OCI-LY3 (cell line): ENCODE measurements around the gene PLTP.

Source experiments
- EZH2phosphoT487 ChIP-seq: fragments of 200-600 bp; shearing (Covaris generic); IDR thresholded peaks from 2 replicates; pipeline ENCODE4 v1.6.1; 2018; ENCODE audit warnings: antibody characterized with exemption, mixed run types, low read depth
- TF ChIP-seq, protein P1 (sequence below): fragments of 200-600, 300-600 bp; sonication (generic); IDR thresholded peaks from 2 replicates; pipeline ENCODE4 v1.5.1; 2014; ENCODE audit warnings: antibody characterized with exemption, low read length, low read depth

DNA sequence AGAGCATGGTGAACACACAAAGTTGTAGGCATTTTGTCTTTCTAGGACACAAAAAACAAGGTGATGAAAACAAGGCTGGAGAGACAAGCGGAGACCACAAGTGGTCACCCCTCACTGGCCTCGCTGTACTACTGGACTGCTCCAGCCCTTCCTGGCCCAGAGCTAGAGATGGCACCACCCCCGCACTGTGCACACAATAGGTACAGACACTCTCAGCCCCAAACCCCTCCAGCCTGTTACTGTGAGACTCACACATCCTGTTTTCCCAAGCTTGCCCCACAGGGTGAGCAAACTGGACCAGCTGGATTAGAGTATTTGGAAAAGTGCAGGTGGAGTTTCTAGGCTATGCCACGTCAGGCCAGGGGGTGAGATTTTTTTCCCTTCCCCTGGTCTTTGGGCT lies 39.3 kb downstream of the PLTP start:
- TF ChIP-seq, protein P1, sequence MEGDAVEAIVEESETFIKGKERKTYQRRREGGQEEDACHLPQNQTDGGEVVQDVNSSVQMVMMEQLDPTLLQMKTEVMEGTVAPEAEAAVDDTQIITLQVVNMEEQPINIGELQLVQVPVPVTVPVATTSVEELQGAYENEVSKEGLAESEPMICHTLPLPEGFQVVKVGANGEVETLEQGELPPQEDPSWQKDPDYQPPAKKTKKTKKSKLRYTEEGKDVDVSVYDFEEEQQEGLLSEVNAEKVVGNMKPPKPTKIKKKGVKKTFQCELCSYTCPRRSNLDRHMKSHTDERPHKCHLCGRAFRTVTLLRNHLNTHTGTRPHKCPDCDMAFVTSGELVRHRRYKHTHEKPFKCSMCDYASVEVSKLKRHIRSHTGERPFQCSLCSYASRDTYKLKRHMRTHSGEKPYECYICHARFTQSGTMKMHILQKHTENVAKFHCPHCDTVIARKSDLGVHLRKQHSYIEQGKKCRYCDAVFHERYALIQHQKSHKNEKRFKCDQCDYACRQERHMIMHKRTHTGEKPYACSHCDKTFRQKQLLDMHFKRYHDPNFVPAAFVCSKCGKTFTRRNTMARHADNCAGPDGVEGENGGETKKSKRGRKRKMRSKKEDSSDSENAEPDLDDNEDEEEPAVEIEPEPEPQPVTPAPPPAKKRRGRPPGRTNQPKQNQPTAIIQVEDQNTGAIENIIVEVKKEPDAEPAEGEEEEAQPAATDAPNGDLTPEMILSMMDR: no peak
- TF ChIP-seq EZH2phosphoT487: no peak
